Natural killer cell (primary cell): ENCODE measurements around the gene TRAF3IP3. TPM values are rescaled to one million over a fixed set of nuclear protein-coding genes. Genes with fewer than 3 reads are reported as not detected.

ENCODE experiments used
- ATAC-seq, 3 donors: fragments of 150-1000 bp in 2 of 3; fragments of 200-7000 bp in 1 of 3; cut with Tn5 transposase; 1 replicate in 1 of 3; 2 replicates in 2 of 3; pipeline ENCODE4 v1.10.0; 2021; ENCODE audit warnings: mild to moderate bottlenecking in 2 of 3, moderate library complexity in 2 of 3
- DNase-seq, 2 donors: peaks; one replicate each; pipeline versions ENCODE4 v3.0.0 to v3.0.0-alpha.2; 2013 to 2021; ENCODE audit warnings: mixed read lengths in 1 of 2
- H3K27ac ChIP-seq: one replicate; pipeline ENCODE4 v1.5.1; 2013; ENCODE audit warnings: mild to moderate bottlenecking, low read length
- H3K27me3 ChIP-seq: one replicate; pipeline ENCODE4 v1.6.1; 2013; ENCODE audit warnings: low read length; ENCODE audit not compliant: control insufficient read depth, insufficient read depth
- H3K36me3 ChIP-seq: one replicate; pipeline ENCODE4 v1.6.1; 2013; ENCODE audit warnings: low read length; ENCODE audit not compliant: control insufficient read depth, insufficient read depth
- H3K4me1 ChIP-seq: one replicate; pipeline ENCODE4 v1.6.1; 2013; ENCODE audit warnings: low read length; ENCODE audit not compliant: control insufficient read depth, insufficient read depth
- H3K4me3 ChIP-seq: one replicate; pipeline ENCODE4 v1.5.1; 2013; ENCODE audit warnings: low read length
- H3K9me3 ChIP-seq: one replicate; pipeline ENCODE4 v1.6.1; 2013; ENCODE audit warnings: low read length; ENCODE audit not compliant: control insufficient read depth, insufficient read depth
- H3K27ac Mint-ChIP-seq, 2 donors: one replicate each; pipeline ENCODE4 v1.8.0; 2022; ENCODE audit warnings: mild to moderate bottlenecking in 2 of 2, mixed read lengths in 2 of 2, moderate library complexity in 1 of 2
- H3K27me3 Mint-ChIP-seq, 2 donors: one replicate each; pipeline ENCODE4 v1.8.0; 2022; ENCODE audit warnings: low read depth in 2 of 2, mixed read lengths in 2 of 2
- H3K36me3 Mint-ChIP-seq: one replicate; pipeline ENCODE4 v1.8.0; 2022; ENCODE audit warnings: mixed read lengths
- H3K4me1 Mint-ChIP-seq, 2 donors: one replicate each; pipeline ENCODE4 v1.8.0; 2022; ENCODE audit warnings: mixed read lengths in 2 of 2
- H3K4me3 Mint-ChIP-seq: one replicate; pipeline ENCODE4 v1.8.0; 2022; ENCODE audit warnings: mild to moderate bottlenecking, moderate library complexity, mixed read lengths
- H3K9me3 Mint-ChIP-seq, 2 donors: one replicate each; pipeline ENCODE4 v1.8.0; 2022; ENCODE audit warnings: mixed read lengths in 2 of 2
- CTCF ChIP-seq: fragments of 200-600 bp; IDR thresholded peaks from one replicate; pipeline ENCODE4 v1.8.0; 2022; ENCODE audit warnings: antibody characterized with exemption
- WGBS: methylation state at CpG from one replicate; pipeline ENCODE4 v1.1.7; 2013; ENCODE audit warnings: missing lambda C conversion rate; ENCODE audit not compliant: insufficient coverage; 5-methylcytosine and 5-hydroxymethylcytosine counted together
- intact Hi-C: fragments of 100-400 bp; cut with micrococcal nuclease; formaldehyde crosslinking; loops from one replicate; pipeline ENCODE4 v1.14.2; 2022
- total RNA-seq, 4 donors: library from RNA; stranded (reverse); fragments of 120-200 nt in 1 of 4; gene quantifications; one replicate each; pipeline versions ENCODE4 v1.2.3 to v1.2.4, GENCODE V29; 2013 to 2022

Gene TRAF3IP3
- total RNA-seq, 3 donors from 2014 or later (not counting 1 experiment from before 2014, with no cell fraction given) = 273 to 354 (median 287) TPM

- intact Hi-C loops = no loop called here
- no peak overlapping the region for H3K4me3 ChIP-seq
- ATAC-seq (no peak), DNase-seq (no peak)
- TF ChIP-seq CTCF = no peak
- no peaks in the 10 kb centered on the region for H3K4me1 Mint-ChIP-seq
- no peak overlapping the region for H3K4me3 Mint-ChIP-seq
- H3K9me3 Mint-ChIP-seq = no peaks in the 10 kb centered on the region
- H3K27ac Mint-ChIP-seq = no peak overlapping the region
- peaks cover 0 to 2% of the 10 kb centered on the region in 2 donors for H3K27me3 Mint-ChIP-seq
- no peak overlapping the region for H3K27ac ChIP-seq
- H3K9me3 ChIP-seq = no peaks in the 10 kb centered on the region
- H3K27me3 ChIP-seq = no peaks in the 10 kb centered on the region
- H3K36me3 ChIP-seq = no peaks in the 10 kb centered on the region
- 81% methylated on average over 2 of the region's 3 CpGs for WGBS
- no peaks in the 10 kb centered on the region for H3K36me3 Mint-ChIP-seq
- no peaks in the 10 kb centered on the region for H3K4me1 ChIP-seq
Observed at GRCh38 chr1:209733409-209734192, 22.3 kb upstream of the TRAF3IP3 start.

- intact Hi-C loops = no loop called here
- H3K36me3 ChIP-seq = no peaks in the 10 kb centered on the region
Observed at GRCh38 chr1:209736490-209737117, 19.2 kb upstream of the TRAF3IP3 start.

GRCh38 chr1:209737118-209737505 is 18.7 kb upstream of the TRAF3IP3 start:
- Mint-ChIP-seq H3K36me3 (no peaks in the 10 kb centered on the region), H3K4me3 (no peak overlapping the region), H3K9me3 (no peaks in the 10 kb centered on the region), H3K27me3 (peaks cover 0 to 2% of the 10 kb centered on the region in 2 donors), H3K4me1 (no peaks in the 10 kb centered on the region), H3K27ac (no peak overlapping the region)
- intact Hi-C loops = no loop called here
- Histone ChIP-seq H3K4me3 (no peak overlapping the region), H3K4me1 (no peaks in the 10 kb centered on the region), H3K27ac (no peak overlapping the region), H3K36me3 (no peaks in the 10 kb centered on the region), H3K27me3 (no peaks in the 10 kb centered on the region), H3K9me3 (no peaks in the 10 kb centered on the region)
- 86% methylated on average over 4 of the region's 5 CpGs for WGBS
- ATAC-seq (no peak), DNase-seq (no peak)
- no peak for TF ChIP-seq CTCF

More at GRCh38 chr1:209736490-209737117, 19.2 kb upstream of the TRAF3IP3 start:
- no peaks in the 10 kb centered on the region for H3K27me3 ChIP-seq
- Mint-ChIP-seq H3K27ac (no peak overlapping the region), H3K4me1 (no peaks in the 10 kb centered on the region), H3K4me3 (no peak overlapping the region), H3K36me3 (no peaks in the 10 kb centered on the region), H3K27me3 (peaks cover 0 to 2% of the 10 kb centered on the region in 2 donors), H3K9me3 (no peaks in the 10 kb centered on the region)
- 84% methylated on average over 3 of the region's 3 CpGs for WGBS
- H3K27ac ChIP-seq = no peak overlapping the region
- no peak for TF ChIP-seq CTCF
- no peak for ATAC-seq
- H3K4me1 ChIP-seq = no peaks in the 10 kb centered on the region
- no peak overlapping the region for H3K4me3 ChIP-seq
- no peak for DNase-seq
- H3K9me3 ChIP-seq = no peaks in the 10 kb centered on the region
